Omental fat pad (tissue), 4 donors: ENCODE results near the gene PTH1R. TPM values are rescaled to one million over a fixed set of nuclear protein-coding genes. Genes with fewer than 3 reads are reported as not detected.

Source experiments
- ATAC-seq: fragments of 150-250 bp; one replicate; pipeline ENCODE4 v1.9.1; 2016; ENCODE audit warnings: mild to moderate bottlenecking, moderate library complexity; ENCODE audit not compliant: low FRiP score
- DNase-seq: peaks from one replicate; pipeline ENCODE4 v3.0.0-alpha.2; 2019; ENCODE audit warnings: low spot score
- CTCF ChIP-seq, 3 donors: fragments of 450-650 bp; IDR thresholded peaks; one replicate each; pipeline ENCODE4 v1.5.1; 2016 to 2017; ENCODE audit warnings: antibody characterized with exemption in 3 of 3, mild to moderate bottlenecking in 3 of 3, moderate library complexity in 2 of 3
- total RNA-seq, 4 donors: library from RNA; depleted of rRNA; stranded (reverse); fragments of >200 nt; gene quantifications; one replicate each; pipeline ENCODE4 v1.1.0, GENCODE V29; 2016

Gene PTH1R
- total RNA-seq, 4 donors from 2014 or later: 16.1 to 32.3 (median 17.9) TPM

DNA sequence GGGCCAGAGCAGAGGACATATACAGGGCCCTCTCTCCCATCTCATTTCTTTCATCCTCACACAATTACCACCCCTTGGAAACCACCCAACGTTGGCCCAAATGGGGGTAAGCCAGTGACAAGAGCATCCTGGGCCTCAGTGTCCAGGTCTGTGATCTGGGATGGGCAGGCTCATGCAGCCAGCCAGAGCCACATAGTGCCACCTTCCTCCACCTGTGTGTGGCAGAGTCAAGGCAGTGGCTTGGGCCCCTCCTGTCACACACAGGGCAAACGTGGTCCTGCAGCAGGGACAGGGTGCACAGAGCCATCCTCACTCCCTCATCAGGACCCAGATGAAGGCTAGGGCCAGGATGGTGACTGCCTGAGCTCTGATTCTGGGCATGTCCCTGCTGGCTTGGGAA lies 12.0 kb upstream of the PTH1R start:
- DNase-seq: no peak
- no peak for TF ChIP-seq CTCF (IDR thresholded peaks at IDR 0.05)
- ATAC-seq: no peak

GRCh38 chr3:46866032-46866595 lies 11.4 kb upstream of the PTH1R start:
- DNase-seq (no peak), ATAC-seq (no peak)
- TF ChIP-seq CTCF (IDR thresholded peaks at IDR 0.05): no peak

DNA sequence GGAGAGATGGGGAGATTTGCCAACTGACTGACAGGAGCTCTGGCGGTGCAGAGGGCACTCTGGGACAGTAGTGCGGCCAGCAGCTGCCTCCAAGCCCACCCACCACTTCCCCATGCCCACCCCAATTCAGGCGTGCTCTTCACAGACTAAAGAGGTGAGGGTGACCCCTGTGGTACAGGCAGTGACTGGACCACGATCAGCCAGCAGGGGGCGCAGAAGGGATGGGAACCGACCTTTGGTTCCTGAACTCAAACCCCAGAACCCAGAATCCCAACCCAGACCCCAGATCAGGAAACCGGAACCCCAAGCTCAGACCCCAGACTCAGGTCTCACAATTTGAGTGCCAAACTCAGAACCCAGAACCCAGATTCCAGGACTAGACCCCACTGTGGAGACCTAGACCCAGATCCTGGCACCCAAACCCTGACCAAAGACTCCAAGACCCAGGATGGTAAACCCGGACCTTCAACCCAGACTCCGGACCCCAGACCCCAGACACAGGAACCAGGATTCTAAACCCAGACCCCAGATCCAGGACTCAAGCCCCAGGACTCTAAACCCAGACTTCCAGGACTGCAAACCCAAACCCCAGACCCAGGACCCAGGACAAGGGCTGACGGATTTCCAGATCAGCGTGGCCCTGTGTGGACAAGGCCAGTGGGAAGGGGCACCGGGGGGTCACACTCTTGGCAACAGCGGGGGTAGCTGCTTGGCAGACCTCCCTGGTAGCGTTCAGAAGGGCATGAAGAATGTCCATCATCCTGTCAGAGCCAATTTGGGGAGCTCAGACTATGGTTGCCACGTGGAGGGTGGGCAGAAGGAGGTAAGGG lies 10.6 kb upstream of the PTH1R start:
- ATAC-seq: peak; percentile 38
- TF ChIP-seq CTCF (IDR thresholded peaks at IDR 0.05): peak in 1 of 3 donors; percentile 23
- DNase-seq: peak; percentile 95

- TF ChIP-seq CTCF (IDR thresholded peaks at IDR 0.05): no peak
- DNase-seq: no peak
- peak; percentile 88 for ATAC-seq
These were observed 10.0 kb upstream of the PTH1R start for GRCh38 chr3:46867550-46867898.

DNA sequence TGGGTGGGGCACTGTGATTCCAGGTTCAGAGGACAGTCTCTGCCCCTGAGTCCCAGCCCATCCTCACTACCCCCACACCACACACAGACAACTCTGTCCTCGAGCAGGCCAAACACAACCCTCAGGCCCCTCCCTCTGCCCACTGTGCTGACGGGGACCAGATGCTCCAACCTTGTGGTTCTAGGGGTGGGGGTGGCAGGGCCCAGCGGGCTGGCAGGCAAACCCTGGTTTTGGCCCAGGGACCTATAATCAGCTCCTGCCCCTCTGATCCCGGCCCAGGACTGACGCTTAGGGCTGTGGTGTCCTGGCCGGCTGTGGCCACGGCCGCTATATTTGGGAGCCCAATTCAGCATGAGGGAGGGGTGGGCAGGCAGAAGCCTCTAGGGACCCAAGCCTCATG lies 9.2 kb upstream of the PTH1R start:
- ATAC-seq: no peak
- DNase-seq: no peak
- no peak for TF ChIP-seq CTCF (IDR thresholded peaks at IDR 0.05)

- DNase-seq (no peak), ATAC-seq (no peak)
- TF ChIP-seq CTCF (IDR thresholded peaks at IDR 0.05): no peak
These were observed 8.6 kb upstream of the PTH1R start for GRCh38 chr3:46868948-46869347.

DNA sequence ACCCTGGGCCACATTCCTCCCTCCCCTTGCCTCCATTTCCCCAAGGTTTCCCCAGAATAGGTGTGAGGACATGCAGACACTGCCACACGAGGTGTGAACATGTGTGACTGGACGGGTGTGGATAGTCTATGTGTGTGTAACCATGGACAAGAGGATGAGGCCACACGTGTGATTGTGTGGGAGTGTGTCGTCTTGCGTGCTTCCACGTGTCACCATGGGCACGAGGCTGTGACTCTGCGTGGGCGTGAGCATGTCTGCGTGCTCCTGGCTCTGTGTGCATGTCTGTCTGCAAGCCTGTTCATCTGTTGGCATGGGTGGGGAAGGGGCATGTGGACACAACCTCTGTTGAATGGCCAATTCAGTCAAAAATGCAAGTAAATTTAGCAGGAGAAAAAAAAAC lies 8.1 kb upstream of the PTH1R start:
- no peak for TF ChIP-seq CTCF (IDR thresholded peaks at IDR 0.05)
- DNase-seq (no peak), ATAC-seq (no peak)
